Esophagus squamous epithelium (tissue), 4 donors: ENCODE results near the gene MSH2.

Experiments used
- CTCF ChIP-seq, 6 experiments: fragments of 450-650 bp in 4 of 6; fragments of 200-600 bp in 2 of 6; sonication (generic) in 2 of 6; IDR thresholded peaks; one replicate each; pipeline ENCODE4 v1.5.1; 2016 to 2019; ENCODE audit warnings: antibody characterized with exemption in 6 of 6, mild to moderate bottlenecking in 4 of 6, moderate library complexity in 4 of 6
- POLR2A ChIP-seq, 4 donors: fragments of 450-650 bp; IDR thresholded peaks; one replicate each; pipeline ENCODE4 v1.6.1; 2017; ENCODE audit warnings: antibody characterized with exemption in 4 of 4, mild to moderate bottlenecking in 4 of 4, moderate library complexity in 3 of 4

DNA sequence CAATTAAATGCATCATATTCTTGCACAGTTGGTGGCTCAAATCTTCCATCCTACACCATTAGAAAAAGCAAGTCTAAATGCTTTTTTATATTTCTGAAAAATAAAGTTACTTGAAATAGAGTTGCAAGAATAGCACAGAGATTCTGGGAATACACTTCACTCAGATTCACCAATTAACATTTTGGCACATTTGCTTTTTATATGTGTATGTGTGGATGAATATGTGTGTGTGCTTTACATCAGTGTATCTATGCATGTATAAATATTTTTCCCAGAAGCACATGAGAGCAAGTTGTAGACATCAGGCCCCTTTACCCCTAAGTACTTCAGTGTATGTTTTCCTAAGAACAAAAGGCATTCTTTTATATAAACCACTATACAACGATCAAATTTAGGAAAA, 27.6 kb upstream of the MSH2 start:
- TF ChIP-seq POLR2A (IDR thresholded peaks at IDR 0.05) (no peak), CTCF (IDR thresholded peaks at IDR 0.05) (no peak)
